ENCODE results near the gene INPP5B.

DNA sequence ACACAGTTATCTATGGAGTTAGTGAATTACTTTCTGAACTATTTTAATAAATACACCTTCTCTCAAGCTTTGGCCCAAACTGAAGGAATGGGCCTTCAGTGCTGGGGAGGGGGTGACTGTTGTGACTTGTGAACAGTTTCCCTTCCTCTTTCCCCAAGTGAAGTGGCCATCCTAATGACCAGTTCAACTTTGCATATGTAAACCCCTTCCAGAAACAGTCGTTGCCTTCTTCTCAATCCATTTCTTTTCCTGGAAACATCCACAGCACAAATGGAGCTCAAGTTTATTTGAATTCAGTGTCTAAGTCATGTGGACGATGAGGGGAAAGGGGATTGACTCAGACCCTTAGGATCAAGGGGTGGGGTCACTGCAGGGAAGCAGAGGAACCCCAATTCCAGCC, 1.3 kb upstream of the INPP5B start:
- no peak for TF ChIP-seq POLR2A (IDR thresholded peaks at IDR 0.05)
- TF ChIP-seq POLR2AphosphoS5 (IDR thresholded peaks at IDR 0.05), result no peak
- TF ChIP-seq, protein P1, sequence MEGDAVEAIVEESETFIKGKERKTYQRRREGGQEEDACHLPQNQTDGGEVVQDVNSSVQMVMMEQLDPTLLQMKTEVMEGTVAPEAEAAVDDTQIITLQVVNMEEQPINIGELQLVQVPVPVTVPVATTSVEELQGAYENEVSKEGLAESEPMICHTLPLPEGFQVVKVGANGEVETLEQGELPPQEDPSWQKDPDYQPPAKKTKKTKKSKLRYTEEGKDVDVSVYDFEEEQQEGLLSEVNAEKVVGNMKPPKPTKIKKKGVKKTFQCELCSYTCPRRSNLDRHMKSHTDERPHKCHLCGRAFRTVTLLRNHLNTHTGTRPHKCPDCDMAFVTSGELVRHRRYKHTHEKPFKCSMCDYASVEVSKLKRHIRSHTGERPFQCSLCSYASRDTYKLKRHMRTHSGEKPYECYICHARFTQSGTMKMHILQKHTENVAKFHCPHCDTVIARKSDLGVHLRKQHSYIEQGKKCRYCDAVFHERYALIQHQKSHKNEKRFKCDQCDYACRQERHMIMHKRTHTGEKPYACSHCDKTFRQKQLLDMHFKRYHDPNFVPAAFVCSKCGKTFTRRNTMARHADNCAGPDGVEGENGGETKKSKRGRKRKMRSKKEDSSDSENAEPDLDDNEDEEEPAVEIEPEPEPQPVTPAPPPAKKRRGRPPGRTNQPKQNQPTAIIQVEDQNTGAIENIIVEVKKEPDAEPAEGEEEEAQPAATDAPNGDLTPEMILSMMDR (IDR thresholded peaks at IDR 0.05), result no peak
- no peak for TF ChIP-seq EP300 (IDR thresholded peaks at IDR 0.05)
